Neural cell (in vitro differentiated cells): Measurements from ENCODE around the gene PAPLN. TPM values are rescaled to one million over a fixed set of nuclear protein-coding genes. Genes with fewer than 3 reads are reported as not detected.

Experiments used
- H2AFZ ChIP-seq: fragments of 200-600, 300-800 bp; sonication (generic), shearing (Covaris generic); 2 replicates; pipeline ENCODE4 v1.6.0; 2014; ENCODE audit warnings: low read depth, mild to moderate bottlenecking, antibody characterized with exemption, low read length, moderate library complexity
- H3F3A ChIP-seq: fragments of 200-600 bp; shearing (Covaris generic); 2 replicates; pipeline ENCODE4 v1.6.1; 2016; ENCODE audit warnings: mild to moderate bottlenecking, moderate library complexity, mixed read lengths, antibody characterized with exemption, low read length; ENCODE audit not compliant: insufficient read depth, poor library complexity, severe bottlenecking
- H3K27ac ChIP-seq: fragments of 200-600, 300-800 bp; sonication (generic), shearing (Covaris generic); 2 replicates; pipeline ENCODE4 v1.5.1; 2014; ENCODE audit warnings: mild to moderate bottlenecking, low read length, moderate library complexity
- H3K27me3 ChIP-seq: fragments of 300-800, 200-600 bp; sonication (generic), shearing (Covaris generic); 2 replicates; pipeline ENCODE4 v1.6.0; 2014; ENCODE audit warnings: mild to moderate bottlenecking, low read depth, low read length, moderate library complexity; ENCODE audit not compliant: insufficient read depth
- H3K36me3 ChIP-seq: fragments of 300-800, 200-600 bp; sonication (generic), shearing (Covaris generic); 2 replicates; pipeline ENCODE4 v1.5.1; 2014; ENCODE audit warnings: mild to moderate bottlenecking, antibody characterized with exemption, low read length, moderate library complexity; ENCODE audit not compliant: insufficient read depth
- H3K4me2 ChIP-seq: fragments of 300-800, 200-600 bp; sonication (generic), shearing (Covaris generic); 2 replicates; pipeline ENCODE4 v1.6.0; 2014; ENCODE audit warnings: mild to moderate bottlenecking, low read length
- H3K4me3 ChIP-seq: fragments of 300-800, 200-600 bp; sonication (generic), shearing (Covaris generic); 2 replicates; pipeline ENCODE4 v1.5.1; 2014; ENCODE audit warnings: mild to moderate bottlenecking, low read length, moderate library complexity
- H3K79me2 ChIP-seq: fragments of 200-600 bp; shearing (Covaris generic); replicated peaks from 2 replicates; pipeline ENCODE4 v1.6.0; 2014; ENCODE audit warnings: mild to moderate bottlenecking, low read length, moderate library complexity; ENCODE audit not compliant: insufficient read depth
- H3K9ac ChIP-seq: fragments of 300-800, 200-600 bp; sonication (generic), shearing (Covaris generic); 2 replicates; pipeline ENCODE4 v1.6.1; 2016; ENCODE audit warnings: mild to moderate bottlenecking, low read length, mixed read lengths
- H3K9me2 ChIP-seq: fragments of 200-600 bp; shearing (Covaris generic); 2 replicates; pipeline ENCODE4 v1.6.1; 2016; ENCODE audit warnings: mild to moderate bottlenecking, low read length, mixed read lengths; ENCODE audit not compliant: insufficient read depth
- H3K9me3 ChIP-seq: fragments of 200-600, 300-800 bp; sonication (generic), shearing (Covaris generic); 2 replicates; pipeline ENCODE4 v1.6.1; 2016; ENCODE audit warnings: mild to moderate bottlenecking, mixed run types, low read length, moderate library complexity, mixed read lengths
- H4K20me1 ChIP-seq: fragments of 200-600 bp; shearing (Covaris generic); 2 replicates; pipeline ENCODE4 v1.6.1; 2016; ENCODE audit warnings: mild to moderate bottlenecking, mixed run types; ENCODE audit not compliant: insufficient read depth
- EP300 ChIP-seq: fragments of 450-650 bp; conservative IDR thresholded peaks from 2 replicates; pipeline ENCODE4 v1.6.1; 2014; ENCODE audit warnings: antibody characterized with exemption, mild to moderate bottlenecking, moderate library complexity; ENCODE audit not compliant: poor library complexity, severe bottlenecking
- EZH2 ChIP-seq: fragments of 200-600, 300-800 bp; shearing (Covaris generic), sonication (generic); IDR thresholded peaks from 2 replicates; pipeline ENCODE4 v1.6.1; 2014; ENCODE audit warnings: antibody characterized with exemption, low read length, borderline replicate concordance, mild to moderate bottlenecking; ENCODE audit not compliant: insufficient read depth, poor library complexity, severe bottlenecking
- MXI1 ChIP-seq: fragments of 450-650 bp; conservative IDR thresholded peaks from 2 replicates; pipeline ENCODE4 v1.6.1; 2014; ENCODE audit warnings: antibody characterized with exemption, mild to moderate bottlenecking; ENCODE audit not compliant: poor library complexity, severe bottlenecking
- POLR2AphosphoS5 ChIP-seq: IDR thresholded peaks from 2 replicates; pipeline ENCODE4 v1.6.1; 2012
- RAD21 ChIP-seq: fragments of 450-650 bp; conservative IDR thresholded peaks from 2 replicates; pipeline ENCODE4 v1.6.1; 2014; ENCODE audit warnings: antibody characterized with exemption, mild to moderate bottlenecking, moderate library complexity
- SMC3 ChIP-seq: fragments of 450-650 bp; conservative IDR thresholded peaks from 2 replicates; pipeline ENCODE4 v1.6.1; 2014; ENCODE audit warnings: antibody characterized with exemption, mild to moderate bottlenecking, moderate library complexity; ENCODE audit not compliant: poor library complexity
- TAF1 ChIP-seq: IDR thresholded peaks from 2 replicates; pipeline ENCODE4 v1.6.1; 2012; ENCODE audit warnings: low read depth
- polyA plus RNA-seq: library from polyadenylated mRNA; depleted of rRNA; stranded (reverse); fragments of >200 nt; gene quantifications from 2 replicates; pipeline ENCODE4 v1.2.3, GENCODE V29; 2014
- small RNA-seq, 3 experiments: library from RNA; depleted of rRNA; stranded (forward); fragments of <200 nt; gene quantifications; one replicate each; pipeline ENCODE3, GENCODE V24; 2012
- TF ChIP-seq, protein P1 (sequence below): IDR thresholded peaks from 2 replicates; pipeline ENCODE4 v1.6.1; 2012; ENCODE audit warnings: borderline replicate concordance
- TF ChIP-seq, protein P2 (sequence below): fragments of 450-650 bp; IDR thresholded peaks from 2 replicates; pipeline ENCODE4 v1.5.1; 2014; ENCODE audit warnings: antibody characterized with exemption, mild to moderate bottlenecking, moderate library complexity; ENCODE audit not compliant: poor library complexity, severe bottlenecking

The PAPLN gene
- polyA plus RNA-seq, 1 donor from 2014 or later, result 0.14 TPM

DNA sequence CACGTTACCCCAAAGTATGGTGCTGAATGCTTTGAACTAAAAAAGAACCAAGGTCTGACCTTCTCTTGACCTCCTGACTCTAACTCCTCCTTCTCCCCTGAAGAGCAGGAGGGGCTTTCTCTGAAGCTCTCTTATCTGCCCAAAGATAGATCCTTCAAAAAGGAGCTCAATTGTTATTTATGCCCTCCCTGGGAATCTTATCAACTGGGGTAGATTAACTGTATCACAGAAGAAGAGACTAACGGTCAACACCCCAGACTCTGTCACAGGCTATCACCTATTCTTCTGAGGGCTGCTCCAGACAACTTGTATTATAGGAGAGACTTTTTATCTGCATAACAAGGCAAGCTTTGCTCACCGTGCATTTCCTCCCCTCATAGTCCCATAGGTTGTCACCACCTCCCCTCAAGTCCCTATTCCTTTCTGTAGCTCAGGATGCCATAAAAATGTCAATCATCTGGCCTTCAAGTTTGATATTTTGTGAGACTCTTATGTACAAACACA is 86.6 kb downstream of the PAPLN start:
- Histone ChIP-seq H3K4me2 (no peak overlapping the region), H3K9ac (no peak overlapping the region), H3K27me3 (no peaks in the 10 kb centered on the region), H3F3A (no peaks in the 10 kb centered on the region), H3K9me2 (no peaks in the 10 kb centered on the region), H3K27ac (no peak overlapping the region), H2AFZ (no peak overlapping the region), H3K4me3 (no peak overlapping the region), H3K36me3 (no peaks in the 10 kb centered on the region), H4K20me1 (no peaks in the 10 kb centered on the region), H3K79me2 (no peaks in the 10 kb centered on the region), H3K9me3 (no peaks in the 10 kb centered on the region)
- TF ChIP-seq EZH2 (no peak), POLR2AphosphoS5 (no peak), EP300 (no peak), SMC3 (no peak), RAD21 (no peak), MXI1 (no peak), TAF1 (no peak)
- TF ChIP-seq, protein P1, sequence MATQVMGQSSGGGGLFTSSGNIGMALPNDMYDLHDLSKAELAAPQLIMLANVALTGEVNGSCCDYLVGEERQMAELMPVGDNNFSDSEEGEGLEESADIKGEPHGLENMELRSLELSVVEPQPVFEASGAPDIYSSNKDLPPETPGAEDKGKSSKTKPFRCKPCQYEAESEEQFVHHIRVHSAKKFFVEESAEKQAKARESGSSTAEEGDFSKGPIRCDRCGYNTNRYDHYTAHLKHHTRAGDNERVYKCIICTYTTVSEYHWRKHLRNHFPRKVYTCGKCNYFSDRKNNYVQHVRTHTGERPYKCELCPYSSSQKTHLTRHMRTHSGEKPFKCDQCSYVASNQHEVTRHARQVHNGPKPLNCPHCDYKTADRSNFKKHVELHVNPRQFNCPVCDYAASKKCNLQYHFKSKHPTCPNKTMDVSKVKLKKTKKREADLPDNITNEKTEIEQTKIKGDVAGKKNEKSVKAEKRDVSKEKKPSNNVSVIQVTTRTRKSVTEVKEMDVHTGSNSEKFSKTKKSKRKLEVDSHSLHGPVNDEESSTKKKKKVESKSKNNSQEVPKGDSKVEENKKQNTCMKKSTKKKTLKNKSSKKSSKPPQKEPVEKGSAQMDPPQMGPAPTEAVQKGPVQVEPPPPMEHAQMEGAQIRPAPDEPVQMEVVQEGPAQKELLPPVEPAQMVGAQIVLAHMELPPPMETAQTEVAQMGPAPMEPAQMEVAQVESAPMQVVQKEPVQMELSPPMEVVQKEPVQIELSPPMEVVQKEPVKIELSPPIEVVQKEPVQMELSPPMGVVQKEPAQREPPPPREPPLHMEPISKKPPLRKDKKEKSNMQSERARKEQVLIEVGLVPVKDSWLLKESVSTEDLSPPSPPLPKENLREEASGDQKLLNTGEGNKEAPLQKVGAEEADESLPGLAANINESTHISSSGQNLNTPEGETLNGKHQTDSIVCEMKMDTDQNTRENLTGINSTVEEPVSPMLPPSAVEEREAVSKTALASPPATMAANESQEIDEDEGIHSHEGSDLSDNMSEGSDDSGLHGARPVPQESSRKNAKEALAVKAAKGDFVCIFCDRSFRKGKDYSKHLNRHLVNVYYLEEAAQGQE, result no peak
- TF ChIP-seq, protein P2, sequence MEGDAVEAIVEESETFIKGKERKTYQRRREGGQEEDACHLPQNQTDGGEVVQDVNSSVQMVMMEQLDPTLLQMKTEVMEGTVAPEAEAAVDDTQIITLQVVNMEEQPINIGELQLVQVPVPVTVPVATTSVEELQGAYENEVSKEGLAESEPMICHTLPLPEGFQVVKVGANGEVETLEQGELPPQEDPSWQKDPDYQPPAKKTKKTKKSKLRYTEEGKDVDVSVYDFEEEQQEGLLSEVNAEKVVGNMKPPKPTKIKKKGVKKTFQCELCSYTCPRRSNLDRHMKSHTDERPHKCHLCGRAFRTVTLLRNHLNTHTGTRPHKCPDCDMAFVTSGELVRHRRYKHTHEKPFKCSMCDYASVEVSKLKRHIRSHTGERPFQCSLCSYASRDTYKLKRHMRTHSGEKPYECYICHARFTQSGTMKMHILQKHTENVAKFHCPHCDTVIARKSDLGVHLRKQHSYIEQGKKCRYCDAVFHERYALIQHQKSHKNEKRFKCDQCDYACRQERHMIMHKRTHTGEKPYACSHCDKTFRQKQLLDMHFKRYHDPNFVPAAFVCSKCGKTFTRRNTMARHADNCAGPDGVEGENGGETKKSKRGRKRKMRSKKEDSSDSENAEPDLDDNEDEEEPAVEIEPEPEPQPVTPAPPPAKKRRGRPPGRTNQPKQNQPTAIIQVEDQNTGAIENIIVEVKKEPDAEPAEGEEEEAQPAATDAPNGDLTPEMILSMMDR, result no peak

Small RNA genes lying within 50 kb of the gene (small RNA-seq; reads per million reads assigned to genes)
- gene AC004858.1 (0 reads per million in 3 experiments), gene RNU6-419P (0 reads per million in 3 experiments)

Other genes with a start within 250 kb of the PAPLN start
- gene ZFYVE1, start 210.4 kb upstream of the PAPLN start, polyA plus RNA-seq, result 11.5 and 13.1 TPM in 2 replicates
- gene RBM25, start 179.0 kb upstream of the PAPLN start, polyA plus RNA-seq, result 172 and 206 TPM in 2 replicates
- gene PSEN1, start 101.0 kb upstream of the PAPLN start, polyA plus RNA-seq, result 39.2 and 40.3 TPM in 2 replicates
- gene NUMB, start 221.0 kb downstream of the PAPLN start, polyA plus RNA-seq, result 11.5 and 12.7 TPM in 2 replicates